ENCODE measurements around the gene RNF180.

Gene RNF180, protein sequence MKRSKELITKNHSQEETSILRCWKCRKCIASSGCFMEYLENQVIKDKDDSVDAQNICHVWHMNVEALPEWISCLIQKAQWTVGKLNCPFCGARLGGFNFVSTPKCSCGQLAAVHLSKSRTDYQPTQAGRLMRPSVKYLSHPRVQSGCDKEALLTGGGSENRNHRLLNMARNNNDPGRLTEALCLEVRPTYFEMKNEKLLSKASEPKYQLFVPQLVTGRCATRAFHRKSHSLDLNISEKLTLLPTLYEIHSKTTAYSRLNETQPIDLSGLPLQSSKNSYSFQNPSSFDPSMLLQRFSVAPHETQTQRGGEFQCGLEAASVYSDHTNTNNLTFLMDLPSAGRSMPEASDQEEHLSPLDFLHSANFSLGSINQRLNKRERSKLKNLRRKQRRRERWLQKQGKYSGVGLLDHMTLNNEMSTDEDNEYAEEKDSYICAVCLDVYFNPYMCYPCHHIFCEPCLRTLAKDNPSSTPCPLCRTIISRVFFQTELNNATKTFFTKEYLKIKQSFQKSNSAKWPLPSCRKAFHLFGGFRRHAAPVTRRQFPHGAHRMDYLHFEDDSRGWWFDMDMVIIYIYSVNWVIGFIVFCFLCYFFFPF

DNA sequence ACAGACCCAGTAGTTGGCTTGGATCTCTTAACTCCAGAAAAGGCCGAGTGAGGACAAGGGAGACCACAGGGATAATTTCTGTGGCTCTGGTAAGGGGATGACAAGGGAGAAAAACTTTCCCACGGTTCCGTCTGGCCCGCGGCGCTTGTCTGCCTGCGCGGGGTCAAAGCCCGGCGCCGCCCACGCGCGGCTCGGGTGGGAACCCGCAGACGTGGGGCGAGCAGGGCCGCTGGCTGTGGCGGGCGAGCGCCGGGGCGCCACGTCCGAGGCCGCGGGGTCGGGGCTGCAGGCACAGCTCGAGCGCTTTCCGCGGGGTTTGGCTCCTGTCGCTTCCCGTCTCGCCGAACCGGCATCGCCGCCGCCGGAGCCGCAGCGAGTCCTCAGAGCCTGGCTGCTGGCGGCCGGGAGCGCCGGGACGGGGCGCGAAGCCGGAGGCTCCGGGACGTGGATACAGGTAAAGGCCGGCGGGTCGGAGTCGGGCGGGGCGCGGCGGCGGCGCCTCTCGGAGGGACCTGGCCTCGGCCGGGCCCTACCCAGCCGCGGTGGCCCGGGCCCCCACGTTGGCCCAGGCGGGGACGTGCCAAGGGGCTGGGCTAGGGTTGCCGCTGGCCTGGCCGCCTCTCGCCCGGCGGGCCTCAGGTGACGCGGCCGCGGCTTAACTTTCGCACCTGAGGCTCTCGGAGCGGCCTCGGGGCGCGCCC, at the start of gene RNF180:
Gene RNF180 (plus strand): TSS at position 344 of the 701 bp plus-strand sequence. CDS start 34,965 bp downstream, outside the sequence.
- DNase-seq (ENCODE audit: low read depth, low spot score) = peak; percentile 81

DNA sequence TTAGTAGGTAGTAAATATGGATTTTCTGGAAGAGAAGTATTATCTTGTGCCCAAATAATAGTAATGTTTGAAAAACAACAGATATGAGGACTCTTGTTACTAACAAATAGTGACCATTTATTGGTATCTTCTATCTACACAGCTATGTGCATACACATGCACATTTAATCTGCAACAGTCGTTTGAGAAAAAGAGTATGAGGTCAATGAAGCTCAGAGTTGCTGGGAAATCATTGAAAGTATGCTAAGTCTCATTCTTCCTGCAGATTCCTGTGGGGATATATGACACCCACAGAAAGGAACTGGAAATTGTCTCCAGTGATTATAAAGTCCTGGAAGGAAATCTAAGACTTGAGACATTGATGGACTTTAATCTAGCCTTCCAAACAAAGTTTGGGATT, 40.1 kb upstream of the RNF180 start:
- peak; percentile 45 for DNase-seq (ENCODE audit: low read depth, low spot score)

DNA sequence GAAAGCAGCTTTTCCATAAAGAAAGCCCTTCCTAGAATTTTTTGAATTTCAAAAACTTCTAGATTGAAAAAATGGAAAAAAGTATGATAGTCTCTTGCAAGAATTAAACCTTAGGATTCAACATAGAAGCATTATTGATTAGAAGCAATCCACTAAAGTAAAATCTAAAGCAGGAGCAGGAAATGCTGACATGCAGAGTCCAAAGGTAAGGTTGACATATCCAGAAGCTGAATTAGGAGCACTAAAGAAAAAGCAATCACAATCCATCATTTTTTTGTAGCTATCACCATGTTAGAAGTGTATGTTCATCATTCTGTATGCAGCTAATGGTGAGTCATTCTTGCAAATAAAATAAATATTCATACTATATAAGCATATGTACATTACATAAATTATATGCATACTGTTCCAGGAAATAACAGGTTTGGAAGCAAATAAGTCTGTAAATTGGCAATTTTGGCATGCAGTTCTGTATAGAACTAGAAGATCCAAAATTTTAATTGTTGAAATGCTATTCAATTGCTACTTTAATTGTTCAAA, 39.4 kb upstream of the RNF180 start:
- DNase-seq (ENCODE audit: low read depth, low spot score) = no peak

DNA sequence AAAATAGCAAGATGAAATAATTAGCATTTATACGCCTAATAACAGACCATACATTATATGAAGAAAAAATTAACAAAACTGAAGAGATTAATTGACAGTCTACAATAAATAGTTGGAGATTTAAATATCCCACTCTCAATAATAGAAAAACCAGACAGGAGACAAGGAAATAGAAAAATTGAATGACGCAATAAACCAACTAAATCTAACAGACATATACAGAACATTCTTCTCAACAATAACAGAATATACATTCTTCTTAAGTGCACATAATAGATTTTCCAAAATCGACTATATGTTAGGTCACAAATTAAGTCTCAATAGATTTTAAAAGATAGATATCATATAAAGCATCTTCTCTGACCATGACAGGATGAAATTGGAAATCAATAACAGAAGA, 25.6 kb upstream of the RNF180 start:
- no peak for DNase-seq (ENCODE audit: low read depth, low spot score)

DNA sequence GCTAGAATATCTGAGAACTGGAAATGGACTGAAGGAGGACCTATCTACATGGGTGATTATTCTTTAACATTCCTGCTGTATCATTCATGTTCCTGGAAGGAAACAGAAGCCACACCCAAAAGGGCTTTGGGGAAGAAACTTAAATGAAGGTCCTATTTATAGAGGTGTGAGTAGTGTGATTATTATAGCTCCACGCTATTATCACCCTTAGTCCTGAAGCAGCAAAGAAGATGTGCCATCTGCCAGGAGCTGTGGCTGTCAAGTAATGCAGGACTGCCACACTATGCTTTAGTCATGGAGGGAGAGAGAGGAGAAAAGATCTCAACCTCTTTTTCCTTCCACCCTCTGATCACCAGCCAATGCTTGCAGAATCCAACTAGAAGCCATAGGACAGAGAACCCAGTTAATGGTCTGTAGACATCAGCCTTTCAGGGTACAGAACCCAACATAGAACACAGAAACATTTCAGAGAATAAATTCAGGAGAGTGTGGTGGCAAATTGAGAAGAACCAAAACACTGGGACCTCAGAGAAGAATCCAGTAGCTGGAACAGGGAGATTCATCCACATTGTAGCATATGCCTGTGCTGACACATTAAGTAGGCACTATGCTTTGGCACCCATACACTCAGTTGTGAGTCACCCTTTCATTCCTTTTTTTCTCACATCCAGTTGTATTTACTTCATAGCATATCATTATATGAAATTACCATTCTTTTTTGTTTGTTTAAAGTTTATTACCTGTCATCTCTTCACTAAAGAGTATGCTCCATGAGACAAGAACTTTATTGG, 21.0 kb upstream of the RNF180 start:
- peak; percentile 67 for DNase-seq (ENCODE audit: low read depth, low spot score)

DNA sequence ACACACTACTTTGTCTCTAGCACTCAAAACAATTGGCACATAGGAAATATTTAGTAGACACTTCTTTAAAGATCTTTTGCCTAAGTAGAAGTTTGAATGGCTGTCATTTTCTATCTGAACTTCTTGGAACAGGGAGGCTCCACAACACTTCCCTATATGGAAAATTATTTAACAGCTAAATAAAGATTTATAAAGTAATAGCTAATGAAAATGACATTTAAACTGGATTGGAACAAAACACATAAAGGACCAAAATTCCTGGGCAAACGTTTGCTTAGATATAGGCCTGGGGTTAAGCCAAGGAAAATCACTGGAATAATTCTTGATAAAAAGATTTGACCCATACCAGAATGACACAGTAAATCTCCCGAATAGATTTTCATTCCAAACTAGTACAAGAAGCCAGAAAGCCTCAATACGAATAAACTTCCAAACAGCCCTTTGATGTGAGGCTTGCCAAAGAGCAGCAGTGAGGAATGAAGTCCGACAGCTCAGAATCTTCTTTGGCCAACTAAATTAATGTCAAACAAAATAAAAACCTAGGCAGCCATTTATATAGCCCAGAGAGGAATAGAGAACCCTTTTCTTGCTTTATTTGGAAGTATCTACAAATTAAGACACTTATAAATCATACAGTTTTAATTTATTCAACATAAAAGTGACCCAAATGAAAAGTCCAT, 20.3 kb upstream of the RNF180 start:
- peak; percentile 55 for DNase-seq (ENCODE audit: low read depth, low spot score)

DNA sequence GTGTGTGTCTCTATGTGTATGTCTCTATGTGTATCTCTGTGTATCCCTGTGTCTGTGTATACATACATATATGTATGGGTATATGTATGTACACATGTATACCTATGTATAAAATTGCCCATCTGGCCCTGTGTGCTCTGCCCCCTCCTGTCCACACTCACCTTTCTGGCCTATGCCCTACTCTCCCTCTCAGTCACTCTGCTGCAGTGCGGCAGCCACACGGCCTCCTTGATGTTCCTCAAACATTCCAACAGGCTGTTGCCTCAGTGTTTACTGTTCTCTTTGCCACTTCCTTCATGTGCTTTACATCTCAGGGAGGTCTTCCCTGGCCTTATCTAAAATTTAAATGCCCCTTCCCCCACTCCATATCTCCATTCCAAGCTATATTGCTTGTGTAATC, 18.3 kb upstream of the RNF180 start:
- DNase-seq (ENCODE audit: low read depth, low spot score) = no peak

DNA sequence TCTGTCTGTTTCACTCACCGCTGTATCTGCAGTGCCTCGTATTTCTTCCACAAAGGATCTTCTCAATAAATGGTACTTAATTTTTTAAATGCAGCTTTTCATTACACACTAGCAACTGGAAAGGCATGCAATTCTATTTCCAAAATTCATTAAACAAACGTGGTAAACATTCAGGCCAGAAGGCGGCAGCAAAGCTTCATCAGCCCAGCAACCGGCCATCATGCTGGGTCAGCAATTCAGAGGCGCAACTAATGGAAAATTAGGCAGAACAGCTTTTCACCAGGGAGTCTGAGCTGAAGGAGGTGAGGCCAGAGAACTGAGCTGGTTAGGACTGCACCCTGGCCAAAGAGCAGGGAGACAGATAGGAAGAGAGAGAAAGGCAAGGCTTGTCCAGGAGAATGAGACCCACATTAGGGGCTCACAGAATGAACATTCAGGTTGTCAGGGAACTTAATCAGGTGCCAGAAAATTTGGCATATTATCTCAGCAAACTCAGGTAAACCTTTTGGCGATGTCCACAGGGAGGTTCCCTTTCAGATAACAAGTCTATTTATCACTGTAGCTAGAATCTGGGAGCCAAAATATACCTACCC, 17.7 kb upstream of the RNF180 start:
- DNase-seq (ENCODE audit: low read depth, low spot score) = peak; percentile 82

DNA sequence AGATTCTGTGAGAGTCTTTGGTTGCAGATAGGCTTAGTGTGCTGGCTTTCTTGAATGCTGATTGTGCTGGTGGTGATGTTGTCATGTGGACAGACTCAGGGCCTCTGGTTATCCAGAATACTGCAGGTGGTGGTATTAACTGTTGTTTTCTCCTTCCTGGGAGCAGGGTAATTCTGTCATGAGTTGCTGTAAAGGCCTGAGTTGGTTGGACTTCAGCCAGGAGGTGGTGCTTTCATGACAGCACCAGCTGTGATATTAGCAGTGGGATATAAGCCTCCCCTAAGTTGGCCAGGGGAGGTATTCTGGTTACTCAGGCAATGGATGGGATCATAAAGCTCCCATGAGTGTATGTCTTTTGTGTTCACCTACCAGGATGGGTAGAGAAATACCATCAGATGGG, 16.4 kb upstream of the RNF180 start:
- DNase-seq (ENCODE audit: low read depth, low spot score) = peak; percentile 18

DNA sequence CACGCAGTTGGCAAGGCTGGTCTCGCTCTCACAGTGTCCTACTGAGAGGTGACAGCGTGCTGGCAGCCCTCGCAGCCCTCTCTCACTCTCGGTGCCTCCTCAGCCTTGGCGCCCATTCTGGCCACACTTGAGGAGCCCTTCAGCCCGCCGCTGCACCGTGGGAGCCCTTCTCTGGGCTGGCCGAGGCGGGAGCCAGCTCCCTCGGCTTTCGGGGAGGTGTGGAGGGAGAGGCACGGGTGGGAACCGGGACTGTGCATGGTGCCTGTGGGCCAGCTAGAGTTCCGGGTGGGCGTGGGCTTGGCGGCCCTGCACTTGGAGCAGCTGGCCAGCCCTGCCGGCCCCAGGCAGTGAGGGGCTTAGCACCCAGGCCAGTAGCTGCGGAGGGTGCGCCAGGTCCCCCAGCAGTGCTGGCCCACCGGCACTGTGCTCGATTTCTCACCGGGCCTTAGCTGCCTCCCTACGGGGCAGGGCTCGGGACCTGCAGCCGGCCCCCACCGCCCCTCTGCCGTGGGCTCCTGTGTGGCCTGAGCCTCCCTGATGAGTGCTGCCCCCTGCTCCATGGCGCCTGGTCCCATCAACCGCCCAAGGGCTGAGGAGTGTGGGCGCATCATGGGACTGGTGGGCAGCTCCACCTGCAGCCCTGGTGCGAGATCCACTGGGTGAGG, 15.7 kb upstream of the RNF180 start:
- DNase-seq (ENCODE audit: low read depth, low spot score) = no peak

DNA sequence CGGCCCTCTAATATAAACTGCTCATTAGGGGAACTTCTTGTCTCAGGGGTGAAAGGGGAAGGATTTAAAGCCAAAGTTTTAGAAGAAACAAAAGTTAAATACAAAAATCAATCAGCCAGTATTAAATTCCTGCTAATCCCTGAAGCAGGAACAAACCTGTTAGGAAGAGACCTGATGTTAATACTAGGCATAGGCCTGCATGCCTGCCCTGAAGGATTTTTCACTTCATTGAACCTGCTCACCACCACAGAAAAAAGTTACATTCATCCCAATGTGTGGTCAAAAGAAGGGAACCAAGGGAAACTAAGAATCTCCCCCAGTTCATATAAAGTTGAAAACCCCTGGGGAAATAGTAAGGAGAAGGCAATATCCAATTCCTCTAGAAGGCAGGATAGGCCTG, 9.4 kb upstream of the RNF180 start:
- peak; percentile 18 for DNase-seq (ENCODE audit: low read depth, low spot score)

DNA sequence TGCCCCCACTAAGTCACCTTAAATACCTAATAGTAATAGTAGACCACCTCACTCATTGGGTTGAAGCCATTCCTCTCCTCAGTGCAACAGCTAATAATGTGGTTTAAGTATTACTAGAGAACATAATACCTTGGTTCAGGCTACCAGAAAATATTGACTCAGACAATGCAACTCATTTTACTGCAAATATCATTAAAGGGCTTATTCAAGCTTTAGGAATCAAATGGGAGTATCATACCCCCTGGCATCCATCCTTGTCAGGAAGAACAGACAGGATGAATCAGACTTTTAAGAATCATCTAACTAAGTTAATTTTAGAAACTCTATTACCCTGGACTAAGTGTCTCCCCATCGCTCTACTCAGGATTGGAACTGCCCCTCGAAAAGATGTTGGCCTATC, 6.8 kb upstream of the RNF180 start:
- DNase-seq (ENCODE audit: low read depth, low spot score) = no peak

DNA sequence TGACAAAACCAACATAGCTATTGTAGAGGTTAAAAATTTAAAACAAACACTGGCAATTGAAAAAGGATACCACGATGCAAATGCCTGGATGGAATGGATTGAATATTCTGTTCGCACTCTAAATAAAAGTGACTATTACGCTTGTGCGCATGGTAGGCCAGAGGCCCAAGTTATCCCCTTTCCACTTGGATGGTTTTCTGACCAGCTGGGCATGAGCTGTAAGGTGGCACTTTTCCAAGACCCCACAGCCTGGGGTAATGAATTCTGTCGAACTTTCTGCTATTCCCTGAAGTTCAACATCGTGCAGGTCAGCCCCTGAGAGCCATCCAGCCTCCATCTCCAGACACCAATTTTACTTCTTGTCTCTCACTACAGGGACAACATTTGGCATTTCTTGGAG, 5.4 kb upstream of the RNF180 start:
- DNase-seq (ENCODE audit: low read depth, low spot score) = no peak

DNA sequence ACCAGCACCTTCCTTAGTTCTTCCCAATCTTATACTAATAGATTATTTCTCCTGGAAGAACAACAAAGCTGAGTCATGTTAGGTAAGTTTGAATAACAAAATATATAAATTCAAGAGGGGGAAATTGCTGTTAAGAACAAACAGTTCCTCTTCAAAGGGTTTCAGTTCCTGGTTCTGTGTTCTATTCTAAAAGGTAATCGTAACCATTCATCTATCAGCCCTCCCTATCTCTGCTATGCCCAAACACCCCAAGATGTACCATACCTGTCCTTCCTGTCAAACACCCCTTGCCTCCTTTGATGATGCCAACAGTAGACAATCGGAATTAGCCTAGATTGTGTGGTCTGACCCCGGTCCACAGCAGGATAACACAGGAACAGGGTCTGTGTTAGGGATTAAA, 4.2 kb upstream of the RNF180 start:
- no peak for DNase-seq (ENCODE audit: low read depth, low spot score)

DNA sequence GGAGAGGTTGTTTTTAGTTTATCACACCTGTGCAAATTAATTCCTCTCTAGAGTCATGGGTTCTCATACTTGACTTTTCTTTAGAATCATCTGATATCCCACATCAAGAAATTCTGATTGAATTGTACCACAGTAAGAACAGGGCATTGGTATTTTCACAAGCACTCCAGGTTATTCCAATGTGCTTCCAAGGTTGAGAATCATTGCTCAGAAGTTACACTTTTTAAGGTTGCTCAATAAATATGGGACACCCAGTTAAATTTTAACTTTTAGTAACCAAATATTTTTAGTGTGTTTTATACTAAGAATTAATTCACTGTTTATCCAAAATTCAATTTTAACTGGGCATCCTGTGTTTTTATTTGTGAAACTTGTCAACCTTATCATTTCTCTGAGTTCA, 2.5 kb upstream of the RNF180 start:
- DNase-seq (ENCODE audit: low read depth, low spot score) = no peak

DNA sequence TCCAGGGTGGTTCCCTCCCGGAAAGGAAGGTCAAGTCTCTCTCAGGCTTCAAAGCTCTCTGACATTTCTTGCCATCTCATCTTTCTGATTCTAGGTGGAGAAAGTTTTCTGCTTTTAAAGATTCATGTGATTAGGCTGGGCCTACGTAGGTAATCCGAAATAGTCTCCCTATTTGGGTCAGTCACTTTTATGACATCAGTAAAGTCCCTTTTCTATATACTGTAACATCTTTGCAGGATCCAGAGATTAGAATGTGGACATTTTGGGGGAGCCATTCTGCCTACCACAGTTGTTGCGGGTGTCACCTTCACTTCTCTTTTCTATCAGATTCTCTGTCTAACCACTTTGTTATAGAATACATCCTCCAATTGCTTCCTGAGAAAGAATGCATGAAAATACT, 1.9 kb upstream of the RNF180 start:
- DNase-seq (ENCODE audit: low read depth, low spot score) = no peak

DNA sequence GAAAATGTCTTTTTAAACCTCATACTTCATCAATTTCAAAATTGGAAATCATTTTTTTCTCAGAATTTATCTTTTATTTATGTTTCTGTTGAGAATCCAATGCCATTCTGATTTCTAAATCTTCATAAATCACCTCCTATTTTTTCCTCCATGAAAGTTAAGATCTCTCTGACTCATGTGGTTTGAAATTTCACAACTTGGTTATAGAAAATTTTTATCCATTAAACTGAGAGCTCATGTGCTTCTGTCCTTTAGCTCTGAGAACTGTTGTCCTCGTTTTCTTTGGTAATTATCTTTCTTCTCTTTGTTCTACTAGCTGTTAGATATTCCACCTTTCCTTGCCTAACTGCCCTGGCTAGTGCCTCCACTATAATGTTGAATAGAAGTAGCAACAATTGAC, 1.5 kb upstream of the RNF180 start:
- DNase-seq (ENCODE audit: low read depth, low spot score) = no peak

DNA sequence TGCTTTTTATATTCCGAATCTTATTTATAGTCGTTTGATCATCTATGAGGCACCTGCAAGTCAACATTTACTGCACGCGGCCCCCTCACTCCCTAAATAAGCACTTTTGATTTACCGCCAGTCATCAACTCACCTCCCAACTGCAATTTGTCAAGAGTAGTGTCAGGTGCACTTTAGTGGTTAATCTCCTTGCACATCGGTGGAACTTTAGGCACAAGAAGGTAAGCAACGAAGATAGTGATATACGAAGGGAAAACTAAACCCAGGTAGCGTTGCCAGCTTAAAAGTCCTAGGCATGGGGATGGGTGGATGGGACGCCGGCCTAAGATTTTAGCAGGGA, 513 bp upstream of the RNF180 start:
- no peak for DNase-seq (ENCODE audit: low read depth, low spot score)

DNA sequence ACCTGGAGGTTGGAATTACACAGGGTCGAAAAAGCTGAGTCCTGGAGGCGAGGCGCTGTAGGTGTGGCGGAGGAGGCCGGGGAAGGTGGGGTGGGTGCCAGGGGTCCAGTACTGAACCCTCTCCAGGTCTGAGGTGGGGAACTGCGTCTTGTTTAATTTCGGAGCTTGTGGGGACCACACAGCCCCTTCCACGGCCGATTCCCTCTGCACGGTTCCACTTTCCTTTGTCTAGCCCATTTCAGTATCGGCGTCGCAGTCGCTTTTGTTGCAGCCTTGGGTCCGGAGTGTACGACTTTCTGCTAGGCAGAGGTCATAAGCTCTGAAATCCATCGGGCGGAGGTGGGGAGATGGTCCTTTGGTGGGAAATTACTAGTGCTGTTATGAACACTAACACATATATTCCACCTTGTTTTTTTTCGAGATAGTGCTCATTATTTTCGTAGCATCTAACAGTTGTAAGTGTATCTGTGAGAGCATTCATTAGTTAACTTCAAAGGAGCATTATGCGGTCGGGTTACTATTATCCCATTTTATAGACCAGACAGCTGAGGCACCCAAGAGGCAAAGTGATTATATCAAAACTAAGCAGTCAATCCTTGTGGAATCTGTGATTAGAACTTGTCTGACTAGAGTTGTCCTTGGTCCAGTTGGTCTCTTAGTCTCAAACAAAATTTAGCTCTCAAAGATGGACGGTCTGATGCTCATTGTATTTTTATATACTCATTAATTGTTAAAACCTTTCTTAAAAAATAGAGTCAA, 737 bp downstream of the RNF180 start:
- DNase-seq (ENCODE audit: low read depth, low spot score) = peak; percentile 55

DNA sequence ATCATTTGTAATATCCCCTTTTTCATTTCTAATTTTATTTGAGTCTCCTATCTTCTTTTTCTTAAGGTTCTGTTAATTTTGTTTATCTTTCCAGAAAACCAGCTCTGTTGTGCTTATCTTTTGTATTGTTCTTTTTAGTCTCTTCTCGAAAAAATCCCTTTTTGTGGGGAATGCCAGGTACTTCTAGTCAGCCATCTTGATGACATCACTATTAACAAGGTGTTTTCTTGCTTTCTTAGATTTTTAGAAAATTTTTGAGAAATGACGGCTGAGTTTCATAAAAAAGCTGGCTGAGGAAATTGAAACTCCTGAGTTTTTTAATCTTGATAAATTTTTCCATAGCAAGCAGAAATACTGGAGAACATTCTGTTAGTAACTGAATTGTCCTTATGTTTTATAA, 10.7 kb downstream of the RNF180 start:
- no peak for DNase-seq (ENCODE audit: low read depth, low spot score)
